SU-DHL-6 (cell line): Measurements from ENCODE around the gene LCOR.

Experiments
- CTCF ChIP-seq: fragments of 200-600 bp; sonication (generic); IDR thresholded peaks from one replicate; pipeline ENCODE4 v1.5.1; 2017; ENCODE audit warnings: antibody characterized with exemption, mild to moderate bottlenecking, low read length, moderate library complexity; ENCODE audit not compliant: insufficient read depth, poor library complexity, severe bottlenecking
- EZH2phosphoT487 ChIP-seq: fragments of 200-600 bp; sonication (generic), shearing (Covaris generic); conservative IDR thresholded peaks from 2 replicates; pipeline ENCODE4 v1.6.1; 2018; ENCODE audit warnings: mild to moderate bottlenecking, antibody characterized with exemption, low read length, moderate library complexity, mixed read lengths

DNA sequence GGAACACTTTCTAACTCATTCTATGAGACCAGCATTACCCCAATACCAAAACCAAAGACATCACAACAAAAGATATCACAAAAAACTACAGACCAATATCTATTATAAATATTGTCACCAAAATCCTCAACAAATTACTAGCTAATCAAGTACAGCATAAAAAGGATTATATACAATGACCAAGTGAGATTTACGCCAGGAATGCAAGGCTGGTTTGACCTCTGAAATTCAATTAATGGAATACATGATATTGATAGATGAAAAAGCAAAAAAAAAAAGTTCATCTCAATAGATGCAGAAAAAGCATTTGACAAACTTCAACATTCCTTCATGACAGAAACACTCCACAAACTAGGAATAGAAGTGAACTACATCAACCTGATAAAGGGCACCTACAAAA is 175.3 kb downstream of the LCOR start:
- TF ChIP-seq CTCF = no peak
- TF ChIP-seq EZH2phosphoT487 = no peak
